Fibroblast of the conjunctiva (primary cell): ENCODE data around the gene ABR.

Source experiments
- DNase-seq: peaks from one replicate; pipeline ENCODE4 v3.0.0-alpha.2; 2010; ENCODE audit warnings: low read depth

Gene ABR

DNA sequence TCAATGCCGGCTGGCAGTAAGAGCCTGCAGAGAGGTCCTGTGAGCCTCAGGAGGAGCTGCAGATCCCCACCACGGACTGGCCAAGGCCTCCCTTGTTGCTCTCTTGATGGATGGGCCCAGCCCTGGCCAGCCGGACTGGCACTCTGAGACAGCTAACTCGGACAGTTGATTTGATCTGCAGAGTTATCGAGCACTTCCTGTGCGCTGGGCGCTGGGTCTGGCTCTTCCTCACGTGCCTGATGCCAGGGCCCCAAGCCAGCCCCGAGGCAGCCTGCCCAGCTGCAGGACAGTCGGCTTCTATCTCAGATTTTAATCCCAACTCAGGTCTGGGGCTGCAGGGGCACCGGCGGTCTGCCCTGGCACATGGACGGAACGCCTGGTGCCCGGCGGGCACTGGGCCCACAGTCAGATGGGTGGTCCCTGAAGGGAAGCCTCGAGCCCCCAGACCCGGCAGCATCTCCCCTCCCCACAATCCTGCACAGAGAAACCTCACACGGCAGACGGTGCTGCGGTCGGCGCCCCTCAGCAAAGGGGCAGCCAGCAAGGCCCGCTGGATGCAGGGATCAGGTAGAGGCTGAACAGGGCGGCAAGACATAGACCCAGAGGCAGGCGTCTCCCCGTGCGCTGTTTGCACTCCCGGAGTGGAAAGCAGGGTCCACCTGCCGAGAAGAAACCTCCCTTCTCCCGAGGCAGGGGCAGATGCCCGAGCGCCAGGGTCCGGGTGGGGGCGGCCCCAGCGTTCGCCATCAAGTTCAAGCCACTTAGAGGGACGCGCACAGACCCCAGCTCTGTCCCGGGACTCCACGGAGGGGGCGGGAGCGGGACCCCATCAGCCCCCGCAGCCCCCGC is 148.9 kb downstream of the ABR start:
- no peak for DNase-seq

- DNase-seq: no peak
Observed at GRCh38 chr17:1029922-1030644, 149.7 kb downstream of the ABR start.

DNA sequence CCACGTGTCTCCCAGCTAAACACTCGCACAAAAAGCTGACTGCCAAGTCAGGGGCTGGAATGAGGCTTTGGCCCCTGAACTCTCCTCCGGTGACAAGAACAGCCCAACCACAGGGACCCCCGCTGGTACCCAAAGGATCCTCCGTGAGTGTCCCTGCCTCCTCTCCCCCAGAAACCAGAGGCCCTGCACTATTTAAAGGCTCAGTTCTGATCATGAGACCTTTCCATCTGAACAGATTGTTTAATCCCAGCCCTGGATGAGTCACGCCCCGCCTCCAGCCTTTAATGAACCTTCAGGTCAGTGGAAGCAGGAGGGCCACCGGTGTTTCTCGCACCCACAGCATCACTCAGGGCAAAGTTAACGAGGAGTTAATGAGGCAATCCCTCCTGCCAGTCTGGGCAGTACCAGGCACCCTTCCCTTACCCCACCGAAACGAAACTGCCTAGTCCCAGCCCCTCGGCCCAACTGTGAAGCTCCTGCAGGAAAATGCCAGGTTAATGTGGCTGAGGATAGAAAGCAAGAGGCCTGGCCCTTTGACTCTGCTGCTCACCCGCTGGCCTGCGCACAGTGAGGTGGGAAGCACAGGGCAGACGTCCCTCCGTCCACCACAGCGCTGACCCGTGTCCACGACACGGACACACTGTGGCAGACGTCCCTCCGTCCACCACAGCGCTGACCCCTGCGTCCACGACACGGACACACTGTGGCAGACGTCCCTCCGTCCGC is 150.4 kb downstream of the ABR start:
- DNase-seq: no peak

GRCh38 chr17:1027044-1027443 is 152.7 kb downstream of the ABR start:
- DNase-seq: no peak

DNA sequence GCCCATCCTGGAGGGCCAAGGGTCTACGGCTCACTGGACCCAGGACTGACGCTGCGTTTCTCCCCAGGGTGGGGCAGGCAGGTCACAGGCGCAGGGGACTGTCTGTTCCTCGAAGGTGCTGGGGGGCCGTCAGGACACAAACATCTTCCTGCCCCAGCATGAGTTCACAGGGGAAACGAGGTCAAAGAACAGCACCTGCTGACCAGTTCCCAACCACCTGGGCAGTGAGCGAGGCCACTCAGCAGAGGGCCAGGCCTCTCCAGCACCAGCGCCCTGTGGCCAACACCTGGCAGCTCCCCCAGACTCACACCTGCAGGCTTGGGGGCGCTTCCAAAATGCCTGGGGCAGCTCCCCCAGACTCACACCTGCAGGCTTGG is 153.2 kb downstream of the ABR start:
- no peak for DNase-seq

- DNase-seq: no peak
Observed at GRCh38 chr17:1025733-1026598, 153.8 kb downstream of the ABR start.

DNA sequence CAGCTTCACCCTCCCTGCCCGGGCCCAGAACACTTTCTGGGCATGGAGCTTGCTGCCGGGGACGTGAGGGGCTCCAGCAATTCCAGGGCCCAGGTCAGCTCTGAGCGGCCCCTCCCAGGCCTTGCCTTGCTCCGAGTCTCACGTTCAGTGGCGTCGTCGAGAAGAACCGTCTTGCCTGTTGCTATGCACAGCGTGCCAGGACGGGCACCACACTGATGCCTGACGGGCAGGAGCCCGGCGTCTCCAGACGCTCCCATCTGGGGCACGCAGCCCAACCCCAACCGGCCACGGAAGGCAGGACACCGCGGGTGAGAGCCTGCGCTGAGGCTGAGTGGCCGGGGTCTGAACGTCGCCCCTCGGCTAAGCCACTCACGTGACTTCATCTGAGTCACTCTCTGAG is 155.7 kb downstream of the ABR start:
- DNase-seq: no peak

- DNase-seq: no peak
Observed at GRCh38 chr17:1022278-1023024, 157.3 kb downstream of the ABR start.

GRCh38 chr17:1021147-1021546 is 158.6 kb downstream of the ABR start:
- DNase-seq: no peak

- no peak for DNase-seq
Observed at GRCh38 chr17:1019451-1019850, 160.3 kb downstream of the ABR start.

DNA sequence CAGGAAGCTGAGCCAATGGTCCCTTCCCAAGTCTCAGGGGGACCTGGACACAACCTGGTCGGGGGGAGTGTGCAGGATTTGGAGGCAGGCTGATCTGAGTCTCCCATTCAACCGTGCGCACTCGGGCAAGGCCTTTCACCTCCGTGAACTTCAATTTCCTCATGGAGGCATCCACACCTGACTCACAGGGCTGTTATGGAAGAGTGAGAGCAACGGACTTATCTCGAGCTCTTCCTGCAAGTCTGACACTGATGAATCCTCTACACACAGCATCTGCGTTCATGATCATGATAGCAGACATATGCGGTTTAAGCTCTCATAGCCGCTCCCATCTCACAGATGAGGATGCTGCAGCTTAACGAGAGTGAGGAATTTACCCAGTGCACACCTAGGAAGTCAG is 161.2 kb downstream of the ABR start:
- no peak for DNase-seq

DNA sequence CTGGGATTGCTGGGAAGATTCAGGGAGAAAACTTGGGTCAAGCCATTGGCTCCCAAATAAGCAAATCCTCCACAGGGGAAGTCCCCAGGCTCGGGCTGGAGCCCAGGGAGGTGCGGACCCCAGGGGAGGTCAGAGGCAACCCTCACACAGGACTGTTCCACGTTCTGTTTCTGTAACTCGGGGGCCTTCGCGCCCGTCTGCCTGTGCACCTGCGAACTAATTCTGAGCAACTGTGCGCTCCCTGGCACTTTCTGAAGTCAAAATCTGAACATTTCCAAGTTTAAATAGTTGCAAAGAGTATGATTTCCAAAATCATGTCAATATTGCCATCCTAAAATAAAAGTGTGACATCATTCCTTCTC is 166.1 kb downstream of the ABR start:
- no peak for DNase-seq

DNA sequence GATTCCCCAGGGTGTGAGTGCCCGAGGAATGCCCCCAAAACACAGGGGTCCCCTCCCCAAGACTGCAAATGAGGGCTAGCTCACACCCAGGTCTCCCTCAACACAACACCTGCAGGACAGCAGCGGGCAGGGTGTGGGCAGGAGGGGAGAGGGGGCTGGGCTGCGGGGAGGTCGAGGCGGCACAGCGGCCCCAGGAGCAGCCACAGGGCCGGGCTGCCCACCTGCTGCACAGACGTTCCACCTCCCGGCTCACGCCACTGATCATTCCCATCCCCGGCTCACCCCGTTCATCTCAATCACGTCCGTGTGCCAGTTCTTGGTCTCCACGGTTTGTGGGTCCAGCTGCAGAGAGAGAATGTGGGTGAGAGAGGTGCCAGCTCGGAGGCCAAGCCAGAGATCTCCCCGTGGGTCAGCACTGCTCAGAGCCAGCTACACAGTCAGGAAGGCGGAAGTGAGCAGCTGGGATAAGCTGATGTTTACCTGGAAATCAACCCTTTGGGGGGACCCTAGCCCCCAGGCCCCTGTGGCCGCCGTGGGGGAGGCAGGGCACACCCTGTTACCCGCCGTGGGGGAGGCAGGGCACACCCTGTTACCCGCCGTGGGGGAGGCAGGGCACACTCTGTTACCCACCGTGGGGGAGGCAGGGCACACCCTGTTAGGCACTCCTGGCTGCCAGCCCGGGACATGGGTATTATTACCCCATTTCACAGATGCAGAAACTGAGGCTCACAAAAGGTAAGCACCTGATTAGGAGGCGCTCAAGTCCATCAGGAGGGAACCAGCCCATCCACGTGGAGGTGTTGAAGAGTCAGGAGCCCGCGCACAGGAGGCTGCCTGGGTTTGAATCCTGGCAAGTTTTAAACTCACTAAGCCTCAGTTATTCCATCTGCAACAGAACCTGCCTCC is 166.7 kb downstream of the ABR start:
- no peak for DNase-seq

GRCh38 chr17:1011760-1012735 is 167.7 kb downstream of the ABR start:
- no peak for DNase-seq

DNA sequence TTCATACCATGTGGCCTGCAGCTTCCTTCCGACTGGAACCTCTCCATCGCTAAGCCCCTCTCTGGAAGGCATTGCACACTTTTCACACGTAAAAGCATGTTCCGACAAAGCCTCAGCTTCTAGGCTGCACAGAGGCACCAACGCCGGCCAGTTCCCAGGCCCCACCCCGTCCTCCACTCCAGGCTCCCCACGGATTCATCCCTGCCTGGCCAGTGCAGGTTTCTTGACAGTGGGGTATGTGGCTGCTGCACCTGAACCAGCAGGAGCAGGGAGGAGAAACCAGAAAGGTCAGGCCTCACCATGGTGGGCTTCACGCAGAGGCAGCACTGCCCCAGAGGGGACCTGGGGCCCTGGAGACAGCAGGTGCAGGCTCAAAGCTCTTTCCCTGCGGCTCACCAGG is 168.6 kb downstream of the ABR start:
- DNase-seq: no peak

DNA sequence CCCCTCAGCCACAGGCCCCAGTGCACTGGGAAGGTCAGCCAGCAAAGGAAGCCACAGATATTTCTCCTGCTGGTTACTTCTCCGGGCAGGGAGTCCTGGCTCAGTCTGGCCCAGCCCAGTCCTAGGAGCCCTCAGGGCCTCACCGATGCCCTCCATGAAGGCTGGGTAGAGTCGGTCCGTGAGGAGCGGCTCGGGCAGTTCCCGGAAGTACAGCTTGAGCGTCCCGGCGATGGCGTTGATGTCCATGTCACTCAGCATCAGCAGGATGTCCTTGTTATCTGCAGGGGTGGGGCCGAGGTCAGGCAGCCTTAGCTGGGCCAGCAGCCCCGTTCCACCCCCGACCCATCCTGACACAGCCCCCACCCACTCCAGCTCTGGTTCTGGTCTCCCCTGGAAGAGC is 169.2 kb downstream of the ABR start:
- no peak for DNase-seq

DNA sequence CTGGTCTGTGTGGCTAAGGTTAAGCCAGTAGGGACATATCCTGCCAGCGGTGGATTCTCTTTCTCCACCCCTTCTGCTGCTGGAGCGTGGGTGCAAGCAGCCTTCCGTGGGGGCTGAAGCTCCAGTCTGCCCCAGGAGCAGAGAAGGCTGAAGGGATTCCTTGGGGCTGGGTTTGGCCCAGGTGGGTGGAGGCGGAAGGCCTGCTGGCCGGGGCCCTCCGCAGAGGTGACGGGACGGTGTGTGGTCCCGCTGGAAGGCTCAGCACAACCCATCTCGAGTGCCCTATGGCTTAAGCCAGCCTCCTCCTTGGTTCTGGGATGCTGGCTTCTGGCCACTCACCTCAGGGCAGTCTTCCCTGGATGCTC is 169.7 kb downstream of the ABR start:
- DNase-seq: no peak

- DNase-seq: no peak
Observed at GRCh38 chr17:1009229-1010085, 170.3 kb downstream of the ABR start.
